ENCODE measurements around the gene KRT73. TPM values are rescaled to one million over a fixed set of nuclear protein-coding genes. Genes with fewer than 3 reads are reported as not detected.

Gene KRT73
- total RNA-seq, 1 experiment from 2014 or later = not detected

DNA sequence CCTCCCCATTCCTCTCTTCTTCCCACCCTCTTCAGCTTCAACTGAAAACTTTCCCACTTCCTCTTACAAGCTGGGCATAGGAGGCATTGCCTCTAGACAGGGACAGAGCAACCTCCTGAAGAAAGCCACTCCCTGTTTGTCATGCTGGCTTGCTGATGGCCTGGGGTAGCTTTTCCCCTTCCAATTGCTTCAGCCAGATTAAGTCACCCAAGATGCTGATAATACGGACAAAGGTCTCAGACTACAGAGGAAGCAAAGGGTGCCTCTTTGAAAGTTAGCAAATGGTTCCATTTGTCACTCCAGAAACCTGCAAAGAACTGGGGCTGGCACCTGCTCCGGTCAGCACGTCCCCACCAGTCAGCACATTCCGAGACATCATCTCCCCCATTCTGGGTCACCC, 27.6 kb upstream of the KRT73 start:
- DNase-seq (ENCODE audit: low spot score) = no peak

DNA sequence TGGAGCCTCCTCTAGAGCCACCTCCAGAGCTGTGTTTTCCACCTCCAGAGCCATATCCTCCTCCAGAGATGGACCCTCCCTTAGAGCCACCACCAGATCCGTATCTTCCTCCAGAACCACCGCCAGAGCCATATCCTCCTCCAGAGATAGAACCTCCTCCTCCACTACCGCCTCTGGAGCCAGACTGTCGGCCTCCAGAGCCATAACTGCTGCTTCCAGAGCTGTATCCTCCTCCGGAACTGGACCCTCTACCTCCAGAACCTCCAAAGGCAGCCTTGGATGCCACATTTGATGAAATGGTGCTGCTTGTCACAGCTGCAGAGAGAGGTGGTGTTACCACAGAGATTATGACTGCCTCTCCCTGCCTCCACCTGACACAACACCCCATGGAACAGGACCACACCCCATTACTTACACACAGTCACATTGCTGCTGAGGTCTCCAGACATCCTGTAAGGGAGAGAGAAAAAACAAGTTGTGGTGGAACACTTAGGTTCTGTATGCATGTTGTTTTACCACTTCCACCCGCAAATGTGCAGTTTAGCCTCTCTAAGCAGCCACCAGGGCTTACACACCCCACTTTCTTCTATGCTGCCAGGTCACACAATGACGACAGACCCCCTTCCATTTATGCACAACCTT, 26.9 kb upstream of the KRT73 start:
- DNase-seq (ENCODE audit: low spot score) = no peak

GRCh38 chr12:52644078-52644415, 25.7 kb upstream of the KRT73 start:
- no peak for DNase-seq (ENCODE audit: low spot score)

DNA sequence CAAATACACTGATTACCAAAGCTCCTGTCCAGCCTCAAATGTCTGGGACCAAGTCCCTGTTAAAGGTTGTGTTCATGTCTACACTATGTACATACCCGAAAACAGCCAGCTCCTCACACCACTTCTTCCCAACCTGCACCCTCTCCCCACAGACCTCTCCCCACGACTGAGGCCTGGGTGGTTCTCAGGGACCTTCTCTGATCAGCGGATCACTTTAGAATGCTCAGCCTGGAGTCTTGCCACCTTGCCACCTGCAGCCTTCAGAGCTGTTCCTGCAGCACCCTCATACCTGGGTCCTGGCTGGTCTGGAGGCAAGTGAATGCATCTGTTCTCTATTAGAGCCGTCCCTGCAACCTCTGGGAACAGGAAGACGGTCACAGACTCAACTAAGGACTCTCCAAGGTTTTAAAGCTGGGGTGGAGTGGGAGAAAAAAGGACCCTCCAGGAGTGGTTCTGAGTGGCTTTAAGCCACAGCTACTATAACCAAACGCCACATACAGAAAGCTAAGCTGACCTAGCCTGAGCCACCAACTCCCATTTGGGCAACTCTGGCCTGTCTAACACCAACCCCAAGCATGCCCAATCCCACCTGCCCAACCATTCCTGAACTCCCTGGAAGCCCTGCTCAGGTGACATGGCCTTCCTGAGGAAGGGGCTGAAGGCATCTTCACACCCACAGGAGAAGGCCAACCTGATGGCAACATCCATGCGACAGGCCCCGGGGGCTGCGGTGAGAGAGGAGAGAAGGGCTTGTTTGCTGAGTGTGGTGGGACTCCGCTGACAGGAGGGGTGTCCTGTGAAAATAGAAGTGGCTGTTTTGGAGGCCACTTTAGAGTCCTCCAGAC, 25.1 kb upstream of the KRT73 start:
- no peak for DNase-seq (ENCODE audit: low spot score)

GRCh38 chr12:52641468-52641867, 23.1 kb upstream of the KRT73 start:
- no peak for DNase-seq (ENCODE audit: low spot score)

GRCh38 chr12:52637299-52637698, 18.9 kb upstream of the KRT73 start:
- no peak for DNase-seq (ENCODE audit: low spot score)

- no peak for DNase-seq (ENCODE audit: low spot score)
Observed at GRCh38 chr12:52636592-52637258, 18.4 kb upstream of the KRT73 start.

GRCh38 chr12:52636189-52636588, 17.8 kb upstream of the KRT73 start:
- no peak for DNase-seq (ENCODE audit: low spot score)

- no peak for DNase-seq (ENCODE audit: low spot score)
Observed at GRCh38 chr12:52634266-52635056, 16.1 kb upstream of the KRT73 start.

DNA sequence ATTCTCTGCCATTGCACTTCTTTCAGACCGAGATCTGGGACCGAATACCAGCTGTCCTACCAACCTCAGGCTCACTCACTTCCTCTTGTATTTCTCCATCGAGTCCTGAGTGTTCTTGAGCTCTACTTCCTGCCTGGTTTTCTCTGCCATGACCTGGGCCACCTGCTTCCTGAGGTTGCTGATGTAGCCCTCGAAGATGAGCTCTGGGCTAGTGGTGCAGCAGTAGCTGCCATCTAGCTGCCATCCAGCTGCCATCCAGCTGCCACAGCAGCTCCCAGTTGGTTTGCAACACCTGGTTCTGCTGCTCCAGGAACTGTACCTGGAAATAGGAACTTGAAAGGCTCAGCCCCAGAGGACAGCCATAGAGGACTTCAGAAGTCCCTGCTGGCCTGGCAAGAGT, 15.0 kb upstream of the KRT73 start:
- no peak for DNase-seq (ENCODE audit: low spot score)

- no peak for DNase-seq (ENCODE audit: low spot score)
Observed at GRCh38 chr12:52632656-52633055, 14.3 kb upstream of the KRT73 start.

- no peak for DNase-seq (ENCODE audit: low spot score)
Observed at GRCh38 chr12:52631676-52632459, 13.5 kb upstream of the KRT73 start.

- no peak for DNase-seq (ENCODE audit: low spot score)
Observed at GRCh38 chr12:52631264-52631663, 12.9 kb upstream of the KRT73 start.

DNA sequence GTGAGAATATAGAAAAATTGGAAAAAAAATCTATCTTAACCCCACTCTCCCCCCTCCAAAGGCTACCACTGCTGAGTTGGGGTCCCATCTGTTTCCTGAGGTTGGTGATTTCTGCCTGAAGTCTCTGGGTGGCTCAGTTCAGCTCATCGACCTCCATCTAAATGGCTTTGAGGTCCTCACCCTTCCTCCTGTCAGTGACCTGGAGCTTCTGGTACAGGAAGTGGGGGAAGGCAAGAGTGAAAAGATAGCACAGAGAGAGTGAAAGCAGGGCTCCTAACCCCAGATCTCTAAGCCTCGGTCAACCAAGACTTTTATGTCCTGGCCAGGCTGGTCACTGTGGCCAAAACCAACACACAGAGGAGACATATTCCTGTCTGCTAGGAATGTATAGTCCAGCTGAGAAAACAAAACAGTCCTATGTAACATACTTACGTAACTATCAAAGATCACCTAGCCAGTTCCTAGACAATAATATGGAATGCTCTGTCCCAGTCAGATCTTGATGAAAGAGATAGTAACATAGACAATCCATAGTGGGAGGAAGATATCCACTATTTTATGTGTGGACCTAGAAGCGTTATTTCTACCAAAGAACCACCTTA, 12.3 kb upstream of the KRT73 start:
- no peak for DNase-seq (ENCODE audit: low spot score)

GRCh38 chr12:52630008-52630500, 11.7 kb upstream of the KRT73 start:
- no peak for DNase-seq (ENCODE audit: low spot score)

DNA sequence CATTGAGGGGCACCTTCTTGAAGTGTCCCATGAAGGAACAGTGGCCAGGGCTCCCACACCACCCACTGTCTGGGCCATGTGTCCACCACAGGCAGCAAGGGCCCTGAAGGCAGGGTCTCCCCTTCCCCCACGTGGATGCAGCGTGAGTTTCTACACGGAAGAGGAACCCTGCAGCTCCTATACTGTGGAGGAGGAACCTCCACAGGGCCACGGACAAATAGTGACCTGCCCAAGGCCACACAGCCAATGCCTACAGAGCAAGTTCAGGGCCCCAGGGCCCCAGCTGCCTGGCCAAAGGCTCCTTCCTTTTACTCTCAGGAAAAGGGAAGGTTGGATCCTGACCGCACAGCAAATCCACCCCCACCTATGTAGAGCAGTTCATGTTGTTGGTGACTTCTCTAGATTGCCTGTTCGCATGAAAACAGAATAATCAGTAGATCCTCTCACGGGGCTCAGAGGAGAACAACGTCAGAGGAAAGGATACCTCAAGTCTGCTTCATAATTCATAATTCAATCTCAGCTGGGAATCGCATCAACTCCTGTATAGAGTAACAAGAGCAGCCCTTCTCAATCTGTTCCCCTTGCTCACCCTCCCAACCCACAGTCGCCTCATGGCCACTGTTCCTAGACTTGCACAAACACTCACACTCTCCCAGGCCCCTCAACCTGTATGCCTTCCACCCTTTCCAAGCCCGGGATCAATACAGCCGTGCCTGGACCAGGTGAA, 11.1 kb upstream of the KRT73 start:
- DNase-seq (ENCODE audit: low spot score) = no peak

DNA sequence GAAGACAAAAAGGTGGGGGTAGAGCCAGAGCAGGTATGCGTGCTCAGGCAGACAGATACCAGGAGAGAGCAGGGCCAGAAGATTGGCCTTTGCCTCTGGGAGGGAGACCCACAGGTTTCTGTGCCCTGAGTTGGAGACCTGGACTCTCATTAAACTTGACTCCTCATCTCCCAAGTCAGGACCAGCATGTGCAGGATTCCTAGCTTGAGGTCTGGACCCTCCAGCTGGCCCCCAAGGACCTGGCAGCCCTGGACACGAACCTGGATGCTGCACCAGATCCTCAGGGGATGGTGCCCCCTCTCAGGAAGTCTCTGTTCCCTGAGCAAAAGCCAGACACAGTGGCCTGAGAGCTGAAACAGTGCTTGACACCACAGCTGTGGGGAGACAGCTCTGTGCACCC, 10.5 kb upstream of the KRT73 start:
- no peak for DNase-seq (ENCODE audit: low spot score)

DNA sequence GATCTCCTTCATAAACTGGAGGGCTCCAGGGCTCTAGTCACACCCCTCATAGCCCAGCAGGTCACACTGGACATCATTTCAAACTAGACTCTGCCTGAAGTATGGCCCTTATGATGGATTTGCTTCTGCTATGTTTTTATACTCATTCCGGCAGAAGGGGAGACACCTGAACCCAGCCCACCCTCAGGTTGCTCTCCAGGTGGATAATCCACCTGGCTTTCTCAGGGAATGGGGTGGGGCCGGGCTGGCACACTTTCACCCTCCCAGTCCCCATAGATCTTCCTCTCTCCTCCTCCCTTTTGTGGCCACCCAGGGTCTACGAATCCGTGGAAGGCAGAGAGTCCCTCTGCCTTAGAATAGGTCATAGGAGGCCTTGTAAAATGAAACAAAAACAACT, 9.8 kb upstream of the KRT73 start:
- DNase-seq (ENCODE audit: low spot score) = no peak

DNA sequence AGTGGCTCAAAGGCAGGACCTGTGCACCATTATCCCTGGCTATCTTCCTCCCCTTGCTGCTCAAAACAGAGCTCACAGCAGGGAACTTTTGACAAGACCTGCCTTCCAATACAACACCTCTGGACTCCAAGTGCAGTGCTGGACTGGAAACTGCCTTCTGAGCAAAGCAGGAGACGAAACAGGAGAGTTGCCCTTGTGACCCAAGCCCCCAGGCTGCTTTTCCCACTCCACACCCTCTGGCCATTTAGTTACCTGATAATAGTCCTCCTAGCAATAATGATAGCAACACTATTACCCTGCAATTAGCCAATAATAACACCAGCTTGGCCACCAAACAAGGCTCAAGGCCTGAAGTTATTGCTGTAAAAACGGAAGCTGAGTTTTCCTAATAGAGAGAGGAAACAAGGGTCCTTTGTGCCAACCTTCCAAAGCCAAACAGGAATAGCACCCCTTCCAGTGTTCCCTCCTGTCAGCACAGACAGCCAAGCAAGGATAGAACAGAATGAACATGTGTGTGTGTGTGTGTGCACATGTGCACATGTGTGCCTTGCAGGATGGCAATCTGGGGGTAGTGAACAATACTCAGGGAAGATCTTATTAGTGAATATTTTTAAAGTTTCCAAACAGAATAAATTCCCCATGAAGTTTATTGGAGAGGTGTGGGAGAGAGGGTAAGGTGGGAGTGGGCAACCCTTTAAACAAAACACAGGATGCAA, 9.2 kb upstream of the KRT73 start:
- DNase-seq (ENCODE audit: low spot score) = no peak

Measured in A172 (cell line).